Stimulated activated CD8-positive, alpha-beta memory T cell treated with anti-CD3 and anti-CD28 coated beads, Interleukin-2, amount 100 ng/mL, for 1 hour (primary cell): ENCODE measurements around the gene MUS81.

Source experiments
- DNase-seq, 2 donors: peaks; one replicate each; pipeline ENCODE4 v3.0.0-alpha.2; 2020; ENCODE audit warnings: low read depth in 2 of 2

Gene MUS81

DNA sequence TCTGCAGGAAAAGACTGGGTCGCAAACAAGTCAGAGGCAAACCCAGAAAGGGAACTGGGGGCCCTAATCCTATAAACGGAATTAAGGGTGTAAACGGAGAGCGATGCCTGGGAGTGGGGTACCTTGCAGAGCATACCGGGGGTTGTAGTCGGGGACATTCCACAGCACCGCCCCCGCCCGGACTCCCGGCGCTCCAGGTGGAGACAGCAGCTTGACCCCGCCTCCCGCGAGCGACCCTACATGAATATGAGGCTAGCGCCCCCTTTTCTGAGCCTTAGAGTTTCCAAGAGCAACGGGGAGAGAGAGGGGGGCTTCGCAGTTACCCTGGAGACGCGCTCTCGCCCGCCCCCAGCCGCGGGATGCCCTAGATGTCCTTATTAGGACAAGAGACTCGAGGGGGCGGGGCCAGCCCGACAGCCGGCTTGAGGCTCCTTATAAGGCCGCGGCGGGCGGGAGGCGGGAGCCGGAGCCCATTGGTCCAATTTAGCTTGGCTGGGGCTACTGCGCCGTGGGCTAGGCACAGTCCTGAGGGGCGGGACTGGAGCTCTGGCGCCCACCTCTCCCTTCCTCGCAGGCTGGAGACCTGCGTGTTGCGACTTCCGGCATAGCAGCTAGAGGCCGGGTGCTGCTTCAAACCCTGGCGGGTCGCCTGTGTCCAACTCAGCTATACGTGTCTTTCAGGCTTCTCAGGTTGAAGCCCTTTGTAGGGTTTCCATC lies 980 bp upstream of the MUS81 start:
- peak; percentile 93 to 98 for DNase-seq

DNA sequence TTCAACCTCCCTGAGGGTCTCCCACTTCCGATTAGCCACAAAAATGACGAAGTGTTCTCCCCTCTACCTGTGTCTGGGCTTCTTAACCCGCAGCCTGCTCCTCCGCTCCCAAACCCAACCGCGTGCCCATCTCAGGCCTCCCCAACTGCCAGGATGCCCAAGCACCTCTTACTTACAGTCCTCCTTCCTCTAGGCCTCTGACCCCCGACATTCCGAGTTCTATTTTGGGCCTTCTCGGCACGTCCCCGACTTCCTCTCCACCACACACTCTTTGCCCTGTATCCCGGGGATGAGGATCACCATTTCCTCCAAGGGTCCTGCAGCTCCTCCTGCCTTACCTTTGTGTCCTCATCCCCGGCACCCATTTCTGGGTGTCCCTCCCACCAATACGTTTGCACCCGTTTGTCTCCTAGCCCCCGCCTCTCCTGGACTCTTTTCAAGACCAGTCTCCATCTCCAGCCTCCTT lies 388 bp upstream of the MUS81 start:
- DNase-seq = no peak

DNA sequence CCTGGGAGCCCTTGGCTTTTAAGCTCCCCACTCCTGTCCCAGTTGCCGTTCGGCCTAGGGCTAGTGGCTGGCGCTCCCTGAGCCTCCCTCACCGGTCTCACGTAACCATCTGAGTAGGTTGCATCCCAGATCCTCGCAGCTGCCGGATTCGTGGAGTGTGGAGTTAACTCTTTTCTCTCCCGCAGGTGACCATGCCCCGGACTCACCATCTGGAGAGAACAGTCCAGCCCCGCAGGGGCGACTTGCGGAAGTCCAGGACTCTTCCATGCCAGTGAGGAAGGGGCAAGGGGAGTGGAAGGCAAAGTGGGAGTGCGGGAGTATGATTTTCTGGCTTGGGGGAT lies 902 bp downstream of the MUS81 start:
- DNase-seq = no peak

DNA sequence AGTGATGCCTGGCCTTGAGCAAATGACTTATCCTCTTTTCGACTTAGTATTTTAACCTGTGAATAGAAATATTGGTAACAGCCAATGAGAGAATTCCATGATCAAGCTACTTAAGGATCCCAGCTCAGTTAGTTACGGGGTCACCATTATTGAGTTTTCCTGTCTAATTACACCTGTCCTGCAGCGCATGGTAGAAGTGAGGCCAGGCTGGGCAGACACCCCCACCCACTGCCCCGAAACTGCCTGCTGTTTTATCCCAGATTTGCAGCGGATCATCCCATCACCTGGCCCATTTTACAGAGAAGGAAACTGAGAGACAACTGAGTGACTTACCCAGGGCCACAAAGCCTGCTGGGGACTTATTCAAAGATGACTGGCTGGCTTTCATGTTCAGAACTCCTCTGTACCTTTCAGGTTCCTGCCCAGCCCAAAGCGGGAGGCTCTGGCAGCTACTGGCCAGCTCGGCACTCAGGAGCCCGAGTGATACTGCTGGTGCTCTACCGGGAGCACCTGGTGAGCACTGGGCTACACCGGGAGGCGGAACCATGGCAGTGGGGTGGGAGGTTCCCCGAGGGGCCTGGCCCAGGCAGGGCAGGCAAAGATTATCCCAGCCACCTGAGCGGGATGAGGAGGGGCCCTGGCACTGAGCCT lies 1.4 kb downstream of the MUS81 start:
- no peak for DNase-seq

DNA sequence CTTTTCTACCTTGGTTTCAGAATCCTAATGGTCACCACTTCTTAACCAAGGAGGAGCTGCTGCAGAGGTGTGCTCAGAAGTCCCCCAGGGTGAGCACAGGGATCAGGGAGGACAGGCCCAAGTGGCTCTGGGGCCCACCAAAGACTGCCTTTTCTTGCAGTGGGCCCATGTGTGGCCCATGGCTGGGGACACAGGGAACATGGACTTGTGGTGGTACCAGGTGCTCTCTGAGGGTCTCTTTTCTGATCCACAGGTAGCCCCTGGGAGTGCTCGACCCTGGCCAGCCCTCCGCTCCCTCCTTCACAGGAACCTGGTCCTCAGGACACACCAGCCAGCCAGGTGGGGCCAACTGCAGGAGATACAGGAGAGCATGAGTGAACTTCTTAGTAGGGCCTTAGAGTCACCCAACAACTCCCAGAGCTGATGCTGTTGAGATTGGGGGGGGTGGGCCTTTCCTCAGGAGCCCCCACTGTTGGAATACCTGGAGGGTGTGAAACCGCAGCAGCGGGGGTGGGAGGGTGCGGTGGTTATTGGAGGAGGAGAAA lies 2.0 kb downstream of the MUS81 start:
- DNase-seq = no peak

DNA sequence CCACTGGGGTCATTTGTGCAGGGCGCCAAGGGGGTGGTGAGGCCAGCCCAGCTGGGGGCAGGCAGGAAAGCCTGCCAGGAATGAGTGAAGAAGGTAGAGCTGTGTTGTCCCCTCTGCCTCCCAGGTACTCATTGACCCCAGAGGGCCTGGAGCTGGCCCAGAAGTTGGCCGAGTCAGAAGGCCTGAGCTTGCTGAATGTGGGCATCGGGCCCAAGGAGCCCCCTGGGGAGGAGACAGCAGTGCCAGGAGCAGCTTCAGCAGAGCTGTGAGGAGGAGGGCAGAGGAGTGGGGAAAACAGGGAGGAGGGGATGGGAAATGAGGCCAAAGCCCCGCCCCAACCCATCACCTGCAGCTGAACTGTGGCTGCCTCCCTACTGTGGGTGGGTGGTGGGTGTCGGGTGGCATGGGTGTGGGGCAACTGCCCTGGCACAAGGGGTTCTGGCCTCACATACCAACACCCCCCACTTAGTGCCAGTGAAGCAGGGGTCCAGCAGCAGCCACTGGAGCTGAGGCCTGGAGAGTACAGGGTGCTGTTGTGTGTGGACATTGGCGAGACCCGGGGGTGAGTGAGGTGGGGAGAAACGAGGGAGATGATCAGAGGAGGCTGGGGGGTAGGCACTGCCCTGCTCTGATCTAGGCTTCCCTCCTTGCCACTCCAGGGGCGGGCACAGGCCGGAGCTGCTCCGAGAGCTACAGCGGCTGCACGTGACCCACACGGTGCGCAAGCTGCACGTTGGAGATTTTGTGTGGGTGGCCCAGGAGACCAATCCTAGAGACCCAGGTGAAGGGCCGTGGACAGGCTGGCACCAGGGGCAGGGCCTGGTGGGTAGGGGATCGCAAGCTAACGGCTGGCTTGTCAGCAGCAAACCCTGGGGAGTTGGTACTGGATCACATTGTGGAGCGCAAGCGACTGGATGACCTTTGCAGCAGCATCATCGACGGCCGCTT lies 3.0 kb downstream of the MUS81 start:
- DNase-seq = no peak

DNA sequence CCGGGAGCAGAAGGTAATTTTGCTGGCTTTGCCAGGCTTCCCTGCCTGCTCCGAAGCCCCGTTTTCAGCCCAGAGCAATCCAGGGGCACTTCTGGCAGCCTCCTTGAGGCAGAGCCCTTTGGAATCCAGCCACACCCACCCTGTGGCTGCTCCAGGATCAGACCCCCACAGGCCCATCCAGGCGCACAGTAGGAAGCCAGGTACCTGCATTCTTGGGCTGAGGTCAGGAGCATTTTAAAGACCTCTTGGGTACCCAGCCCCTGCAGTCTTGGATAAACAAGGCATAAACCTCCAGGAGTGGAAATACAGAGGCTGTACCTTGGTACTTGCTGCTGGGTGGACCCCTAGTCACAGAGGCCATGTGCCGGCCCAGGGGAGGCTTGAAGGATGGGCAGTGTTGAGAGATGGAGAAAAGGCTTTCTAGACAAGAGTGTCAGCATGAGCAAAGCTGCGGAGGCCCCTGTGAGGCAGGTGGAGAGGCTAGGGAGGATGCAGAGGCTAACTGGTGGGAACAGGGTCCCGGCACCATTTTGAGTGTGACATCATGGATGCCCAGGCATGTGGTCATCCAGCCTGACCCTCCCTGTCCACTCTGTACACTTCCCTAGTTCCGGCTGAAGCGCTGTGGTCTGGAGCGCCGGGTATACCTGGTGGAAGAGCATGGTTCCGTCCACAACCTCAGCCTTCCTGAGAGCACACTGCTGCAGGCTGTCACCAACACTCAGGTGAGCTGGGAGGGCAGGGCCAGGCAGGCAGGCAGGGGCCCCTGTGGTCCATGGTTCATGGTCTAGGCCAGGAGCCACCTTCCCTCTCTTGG lies 3.9 kb downstream of the MUS81 start:
- no peak for DNase-seq

DNA sequence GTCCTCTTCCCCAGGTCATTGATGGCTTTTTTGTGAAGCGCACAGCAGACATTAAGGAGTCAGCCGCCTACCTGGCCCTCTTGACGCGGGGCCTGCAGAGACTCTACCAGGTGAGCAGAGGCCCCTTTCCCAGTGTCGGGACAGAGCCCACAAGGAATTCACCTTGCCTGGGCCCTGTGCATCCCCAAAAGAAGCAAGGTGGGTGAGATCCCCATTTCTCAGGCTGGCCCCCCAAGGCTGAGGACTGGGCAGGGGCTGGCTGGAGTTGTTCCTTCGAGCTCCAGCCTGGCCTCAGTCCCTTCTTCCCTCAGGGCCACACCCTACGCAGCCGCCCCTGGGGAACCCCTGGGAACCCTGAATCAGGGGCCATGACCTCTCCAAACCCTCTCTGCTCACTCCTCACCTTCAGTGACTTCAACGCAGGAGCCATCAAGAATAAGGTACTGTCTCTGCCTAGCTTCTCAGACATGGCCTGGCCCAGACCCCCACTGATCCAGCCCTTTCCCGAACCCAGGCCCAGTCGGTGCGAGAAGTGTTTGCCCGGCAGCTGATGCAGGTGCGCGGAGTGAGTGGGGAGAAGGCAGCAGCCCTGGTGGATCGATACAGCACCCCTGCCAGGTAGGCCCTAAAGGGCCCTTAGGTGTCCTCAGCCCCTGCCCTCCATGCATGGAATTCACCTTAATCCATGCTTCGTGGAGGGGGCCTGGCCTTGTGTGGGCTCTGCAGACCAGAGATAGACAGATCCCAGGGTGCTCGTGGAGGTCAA lies 4.7 kb downstream of the MUS81 start:
- DNase-seq = no peak

DNA sequence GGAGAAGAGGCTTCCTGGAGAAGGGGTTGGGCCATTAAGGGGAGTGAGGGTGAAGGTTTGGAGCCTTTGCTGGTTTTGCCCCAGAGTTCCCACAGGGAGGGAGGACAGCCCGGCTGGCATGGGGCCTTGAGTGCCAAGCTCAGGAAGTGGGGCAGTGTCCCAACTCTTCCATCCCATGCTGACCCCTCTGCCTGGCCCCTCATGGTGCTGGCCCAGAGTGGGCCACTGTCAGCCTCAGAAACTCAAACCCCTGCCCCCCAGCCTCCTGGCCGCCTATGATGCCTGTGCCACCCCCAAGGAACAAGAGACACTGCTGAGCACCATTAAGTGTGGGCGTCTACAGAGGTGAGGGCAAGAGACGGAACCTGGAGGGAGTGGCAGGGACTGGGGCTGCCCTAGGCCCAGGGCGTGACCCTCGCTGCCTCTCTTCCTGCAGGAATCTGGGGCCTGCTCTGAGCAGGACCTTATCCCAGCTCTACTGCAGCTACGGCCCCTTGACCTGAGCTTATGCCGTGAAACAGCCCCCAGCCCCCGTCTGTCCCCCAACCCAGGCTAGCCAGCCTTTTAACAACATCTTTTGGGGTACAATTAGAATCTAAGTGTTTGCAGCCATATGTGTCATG lies 5.4 kb downstream of the MUS81 start:
- DNase-seq = no peak

DNA sequence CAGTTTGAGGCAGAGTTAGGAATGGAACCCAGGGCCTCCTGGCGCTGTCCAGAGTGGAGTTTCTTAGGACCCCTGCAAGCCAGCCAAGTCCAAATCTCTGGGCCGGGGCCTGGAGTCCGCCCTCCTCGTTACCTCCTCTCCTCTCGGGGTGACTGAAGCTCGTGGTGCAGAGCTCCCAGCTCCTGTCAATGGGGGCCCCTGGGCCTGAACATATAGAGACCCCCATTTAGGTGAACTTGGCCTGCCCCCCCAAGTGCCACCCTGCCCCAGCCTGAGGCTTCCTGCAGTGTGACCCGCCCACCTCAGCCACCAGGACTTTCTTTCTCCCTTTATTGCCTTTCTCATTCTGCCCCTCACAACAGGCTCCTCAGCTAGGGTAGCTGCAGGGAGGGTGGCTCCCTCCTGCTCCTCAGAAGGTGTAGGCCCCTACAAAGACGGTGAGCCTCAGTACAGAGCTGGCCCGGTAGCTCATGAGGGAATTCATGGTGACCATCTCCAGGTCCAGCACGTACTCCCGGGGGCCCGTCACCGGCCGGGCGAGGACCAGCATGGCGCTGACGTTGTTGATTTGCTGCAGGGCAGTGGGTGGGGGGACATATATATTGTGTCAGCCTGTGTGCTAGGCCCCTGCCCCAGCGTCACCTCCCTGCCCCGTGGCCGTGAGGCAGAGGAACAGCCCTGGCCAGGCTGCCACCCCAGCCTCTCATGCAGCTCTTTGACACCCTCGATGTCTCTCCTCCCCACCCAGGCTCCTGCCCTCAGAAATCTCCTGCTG lies 6.5 kb downstream of the MUS81 start:
- DNase-seq = no peak

DNA sequence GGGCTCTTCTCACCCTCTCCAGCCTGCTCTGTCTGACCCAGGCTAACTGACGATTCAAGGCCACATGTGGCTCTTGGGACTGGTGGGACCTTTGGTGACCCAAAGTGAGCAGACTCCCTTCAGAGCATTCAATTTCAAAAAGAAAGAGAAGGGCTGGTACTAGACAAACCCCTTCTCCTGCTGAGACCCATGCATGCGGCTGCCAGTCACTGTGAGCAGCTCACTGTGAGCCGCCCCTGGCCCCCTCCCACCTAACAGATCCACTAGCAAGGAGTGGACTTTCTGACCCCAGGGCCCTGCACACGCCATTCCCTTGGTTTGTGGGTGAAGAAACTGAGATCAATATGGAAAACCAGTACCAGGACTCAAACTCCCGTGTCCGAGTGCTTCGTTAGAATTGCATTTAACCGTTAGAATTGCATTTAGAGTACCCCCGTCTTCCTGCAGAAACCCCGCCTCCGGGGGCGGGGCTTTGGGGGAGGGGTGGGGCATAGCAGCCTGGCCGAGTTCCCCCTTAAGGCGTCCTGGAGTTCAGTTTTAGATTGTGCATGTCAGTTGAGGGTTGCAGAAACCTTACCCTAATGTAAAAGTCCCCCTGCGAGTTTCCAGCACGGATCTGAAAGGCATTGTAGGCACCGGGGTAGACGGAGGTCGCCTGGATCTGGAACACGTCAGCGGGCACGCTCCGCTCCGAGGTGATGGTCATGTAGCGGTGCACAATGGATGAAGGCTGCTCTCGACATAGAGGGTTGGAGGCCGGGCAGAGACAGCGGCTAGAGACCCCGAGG lies 7.2 kb downstream of the MUS81 start:
- no peak for DNase-seq

DNA sequence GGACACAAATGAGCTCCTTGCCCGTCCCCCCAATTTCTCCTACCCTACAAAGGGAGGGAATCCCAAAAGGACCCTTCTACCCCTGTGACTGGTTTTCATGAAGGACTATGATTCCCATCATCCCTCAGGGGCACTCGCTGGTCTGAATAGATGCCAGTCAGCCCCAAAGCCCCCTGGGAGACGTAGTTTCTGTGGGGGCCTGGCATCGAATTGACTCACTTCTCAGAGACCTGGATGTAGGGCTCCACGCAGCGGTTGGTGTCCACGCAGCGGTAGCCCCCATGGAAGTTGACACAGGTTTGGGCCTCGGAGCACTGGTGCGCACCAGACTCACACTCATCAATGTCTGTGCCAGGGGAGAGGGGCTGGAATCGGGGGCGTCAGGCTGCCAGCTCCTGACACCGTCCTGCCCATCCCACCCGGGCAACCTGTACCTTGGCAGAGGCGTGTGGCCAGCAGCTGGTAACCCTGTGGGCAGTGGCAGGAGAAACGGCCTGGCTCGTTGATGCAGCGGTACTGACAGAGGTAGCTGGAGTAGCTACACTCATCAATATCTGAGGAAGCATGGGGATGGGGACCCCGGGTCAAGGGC lies 7.9 kb downstream of the MUS81 start:
- no peak for DNase-seq

DNA sequence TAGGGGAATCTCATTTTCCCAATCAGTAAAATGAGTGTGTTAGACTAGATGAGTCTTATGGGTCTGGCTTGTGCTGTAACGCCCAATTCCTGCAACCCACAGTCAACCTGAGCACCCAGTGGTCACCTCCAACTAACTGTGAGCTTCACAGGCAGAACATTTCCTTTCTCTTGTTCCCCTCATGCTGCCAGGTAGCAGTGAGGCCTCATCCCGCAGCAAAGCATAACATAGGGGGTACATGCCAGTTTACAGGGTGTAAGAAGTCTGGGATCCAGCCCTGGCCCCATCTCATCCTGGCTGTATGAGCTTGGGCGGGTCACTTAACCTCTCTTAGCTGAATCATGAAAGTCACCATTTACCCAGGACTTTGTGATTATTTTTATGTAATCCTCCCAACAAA lies 8.7 kb downstream of the MUS81 start:
- DNase-seq = no peak

DNA sequence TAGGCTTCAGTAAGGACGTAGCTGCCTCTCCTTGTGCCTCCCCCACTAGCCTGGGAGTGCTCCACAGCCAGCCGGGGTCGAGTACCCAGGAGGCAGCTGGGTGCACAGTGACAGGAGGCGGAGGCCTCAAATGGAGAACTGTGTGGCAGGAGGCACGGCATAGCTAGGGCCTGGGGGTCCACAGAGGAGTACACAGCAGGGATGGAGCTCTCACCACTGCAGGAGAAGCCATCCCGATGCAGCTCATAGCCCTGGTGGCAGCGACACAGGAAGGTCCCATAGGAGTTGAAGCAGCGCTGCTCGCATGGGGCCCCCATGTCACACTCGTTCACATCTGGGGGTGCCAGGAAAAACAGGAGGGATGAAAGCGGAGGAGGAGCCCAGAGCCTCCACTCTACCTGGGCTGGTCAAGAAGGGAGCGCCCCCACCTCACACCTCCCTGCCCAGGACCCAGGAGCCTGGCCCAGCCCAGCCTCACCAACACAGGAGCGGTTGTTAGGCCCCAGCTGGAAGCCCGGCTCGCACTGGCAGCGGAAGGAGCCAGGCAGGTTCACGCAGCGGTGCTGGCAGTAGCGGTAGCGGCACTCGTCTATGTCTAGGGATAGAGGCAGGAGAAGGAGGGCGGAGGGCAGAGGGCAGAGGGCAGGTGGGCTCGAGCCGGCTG lies 9.5 kb downstream of the MUS81 start:
- DNase-seq = no peak

DNA sequence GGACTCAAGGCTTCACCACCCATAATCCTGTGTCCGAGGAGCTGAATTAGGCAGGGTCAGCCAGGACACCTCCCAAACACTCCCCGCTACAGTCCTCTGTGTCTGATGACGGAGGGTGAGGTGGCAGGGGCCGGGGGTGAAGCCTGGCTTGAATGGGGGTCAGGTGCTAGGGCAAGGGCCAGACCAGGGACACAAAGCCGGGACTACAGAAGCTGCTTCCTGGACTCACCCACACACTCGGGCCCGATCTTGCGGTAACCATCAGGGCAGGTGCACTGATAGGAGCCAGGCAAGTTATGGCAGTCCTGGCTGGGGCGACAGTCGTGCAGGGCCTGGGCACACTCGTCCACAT lies 10.1 kb downstream of the MUS81 start:
- DNase-seq = no peak

DNA sequence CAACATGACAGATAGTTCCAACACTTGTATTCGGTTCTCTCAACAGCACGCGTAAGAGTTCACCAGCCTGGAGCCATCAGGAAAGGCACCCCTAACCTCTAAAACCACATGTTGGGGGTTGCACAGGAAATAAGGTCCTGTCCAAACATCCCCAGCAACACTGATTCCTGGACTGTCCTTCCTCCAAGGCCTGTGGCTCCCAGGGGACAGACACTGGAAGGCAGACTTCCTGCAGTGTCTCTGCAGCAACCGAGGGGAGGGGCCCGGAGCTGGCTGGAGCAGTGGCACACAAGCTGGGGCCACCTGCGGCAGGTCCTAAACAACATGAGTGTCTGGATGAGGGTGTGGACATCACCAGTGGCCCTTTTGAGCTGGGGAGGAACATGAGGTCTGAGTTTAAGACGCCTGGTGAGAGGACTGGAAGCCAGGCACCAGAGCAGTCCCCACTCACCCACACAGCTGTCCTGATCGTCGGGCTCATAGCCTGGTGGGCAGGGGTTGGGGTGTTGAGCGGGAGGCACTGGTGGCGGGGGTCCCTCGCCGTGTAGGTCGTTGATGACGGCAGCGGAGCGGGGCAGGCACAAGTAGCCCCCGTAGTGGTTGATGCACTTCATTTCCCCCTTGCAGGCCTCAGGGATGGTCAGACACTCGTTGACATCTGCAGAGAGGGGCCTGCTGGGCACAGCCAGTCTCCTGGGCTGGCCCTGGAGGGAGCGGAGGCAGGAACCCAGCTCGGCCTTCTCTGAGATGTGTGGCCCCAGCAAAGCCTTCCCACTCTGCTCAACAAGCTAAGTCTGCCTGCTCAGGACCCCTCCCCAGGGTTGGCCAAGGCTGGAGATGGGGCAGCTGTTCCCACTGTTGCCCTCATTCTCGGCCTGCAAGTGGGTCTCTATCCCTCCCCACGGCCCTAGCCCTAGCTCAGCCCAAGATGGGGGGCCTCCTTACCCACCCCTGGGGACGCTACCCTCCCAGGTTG lies 10.8 kb downstream of the MUS81 start:
- DNase-seq = no peak
